ENCODE measurements around the gene NGDN. TPM values are rescaled to one million over a fixed set of nuclear protein-coding genes. Genes with fewer than 3 reads are reported as not detected.
"Not testable (repeated sequence)": the region's sequence is repeated elsewhere in the genome, so short reads cannot be mapped to it uniquely, and the experiment has no call there.

The NGDN gene, protein sequence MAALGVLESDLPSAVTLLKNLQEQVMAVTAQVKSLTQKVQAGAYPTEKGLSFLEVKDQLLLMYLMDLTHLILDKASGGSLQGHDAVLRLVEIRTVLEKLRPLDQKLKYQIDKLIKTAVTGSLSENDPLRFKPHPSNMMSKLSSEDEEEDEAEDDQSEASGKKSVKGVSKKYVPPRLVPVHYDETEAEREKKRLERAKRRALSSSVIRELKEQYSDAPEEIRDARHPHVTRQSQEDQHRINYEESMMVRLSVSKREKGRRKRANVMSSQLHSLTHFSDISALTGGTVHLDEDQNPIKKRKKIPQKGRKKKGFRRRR
- total RNA-seq = 10 to 100 TPM; 14.3 to 53.5 (median 38.9) TPM

DNA sequence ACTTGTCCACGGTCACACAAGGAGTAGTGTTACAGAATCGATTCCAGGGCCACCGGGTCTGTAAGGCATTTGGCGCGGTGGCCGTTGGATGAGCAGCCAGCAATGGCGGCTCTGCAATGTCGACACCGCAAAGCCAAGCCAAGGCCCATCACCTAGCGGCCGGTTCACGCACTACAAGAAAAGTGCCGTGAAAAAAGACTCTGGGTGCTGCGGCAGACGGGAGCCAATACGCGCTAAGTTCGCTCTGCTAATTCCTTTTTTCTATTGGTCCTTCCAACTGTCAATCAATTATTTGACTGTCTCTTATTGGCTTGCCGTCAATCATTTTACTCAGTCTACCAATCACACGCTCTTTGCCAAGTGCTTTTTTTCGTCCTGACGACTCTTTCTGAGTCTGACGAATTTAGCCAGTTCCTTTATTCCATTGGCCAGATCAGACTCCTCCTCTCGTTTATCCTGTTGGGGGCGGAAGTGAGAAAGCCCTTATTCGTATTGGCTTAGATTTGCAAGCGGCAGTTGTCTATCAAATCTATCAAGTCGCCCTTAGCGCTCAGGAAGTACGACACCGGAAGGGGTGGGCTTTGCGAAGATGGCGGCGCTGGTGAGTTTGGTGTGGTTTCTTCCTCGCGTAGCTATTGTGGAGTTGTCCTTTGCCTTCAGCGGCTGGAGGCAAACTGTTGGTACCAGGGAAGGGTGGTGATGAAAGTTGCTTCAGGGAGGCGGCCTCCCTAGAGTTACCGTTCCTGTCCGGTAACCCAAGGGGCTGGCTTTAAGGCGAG lies at the start of gene NGDN:
TSS of gene NGDN (plus strand) at position 577 of the 779 bp plus-strand sequence. CDS start at position 590, 13 bp downstream.
- intact Hi-C loops (cut with DNase I; ENCODE audit: low total_unique reads) = no loop called here
- TF ChIP-seq POLR2A (IDR thresholded peaks at IDR 0.05) = peak in 1 of 2 donors; percentile 58
- TF ChIP-seq, protein P1, sequence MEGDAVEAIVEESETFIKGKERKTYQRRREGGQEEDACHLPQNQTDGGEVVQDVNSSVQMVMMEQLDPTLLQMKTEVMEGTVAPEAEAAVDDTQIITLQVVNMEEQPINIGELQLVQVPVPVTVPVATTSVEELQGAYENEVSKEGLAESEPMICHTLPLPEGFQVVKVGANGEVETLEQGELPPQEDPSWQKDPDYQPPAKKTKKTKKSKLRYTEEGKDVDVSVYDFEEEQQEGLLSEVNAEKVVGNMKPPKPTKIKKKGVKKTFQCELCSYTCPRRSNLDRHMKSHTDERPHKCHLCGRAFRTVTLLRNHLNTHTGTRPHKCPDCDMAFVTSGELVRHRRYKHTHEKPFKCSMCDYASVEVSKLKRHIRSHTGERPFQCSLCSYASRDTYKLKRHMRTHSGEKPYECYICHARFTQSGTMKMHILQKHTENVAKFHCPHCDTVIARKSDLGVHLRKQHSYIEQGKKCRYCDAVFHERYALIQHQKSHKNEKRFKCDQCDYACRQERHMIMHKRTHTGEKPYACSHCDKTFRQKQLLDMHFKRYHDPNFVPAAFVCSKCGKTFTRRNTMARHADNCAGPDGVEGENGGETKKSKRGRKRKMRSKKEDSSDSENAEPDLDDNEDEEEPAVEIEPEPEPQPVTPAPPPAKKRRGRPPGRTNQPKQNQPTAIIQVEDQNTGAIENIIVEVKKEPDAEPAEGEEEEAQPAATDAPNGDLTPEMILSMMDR (IDR thresholded peaks at IDR 0.05) = peak; percentile 70 to 91 (median 82)
- Histone ChIP-seq H3K9me3 (no peaks in the 10 kb centered on the region), H3K27ac (peak within 1 kb of the TSS; percentile 75 to 88), H3K4me3 (peak within 1 kb of the TSS; percentile 77 to 93), H3K36me3 (no peaks in the 10 kb centered on the region), H3K4me1 (peaks cover 0 to 4% of the 10 kb centered on the region in 2 donors), H3K27me3 (no peaks in the 10 kb centered on the region)
- peak; percentile 96 to 97 for DNase-seq

DNA sequence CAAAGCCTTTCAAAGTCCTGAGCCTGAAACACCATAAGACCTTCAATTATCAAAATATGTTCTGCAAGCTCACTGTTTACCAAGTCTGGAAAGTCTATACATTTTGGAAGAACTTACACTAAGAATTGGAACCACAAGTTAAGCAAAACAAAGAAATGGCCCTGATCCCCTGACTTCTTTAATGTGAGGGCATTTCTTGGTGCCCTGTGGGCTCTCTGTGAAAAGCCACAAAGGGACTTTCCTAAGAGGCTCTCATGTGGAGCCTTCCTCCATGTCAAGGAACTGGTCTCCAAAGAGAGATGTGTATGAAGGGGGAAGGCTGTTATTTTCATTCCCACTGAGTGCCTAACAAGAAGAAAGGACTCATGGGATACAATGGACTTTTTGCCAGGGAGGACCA lies 47.9 kb upstream of the NGDN start:
- no peak overlapping the region for H3K4me3 ChIP-seq
- intact Hi-C loops (cut with DNase I; ENCODE audit: low total_unique reads) = no loop called here
- H3K27me3 ChIP-seq = no peaks in the 10 kb centered on the region
- H3K27ac ChIP-seq = no peak overlapping the region
- no peaks in the 10 kb centered on the region for H3K9me3 ChIP-seq
- no peaks in the 10 kb centered on the region for H3K4me1 ChIP-seq
- H3K36me3 ChIP-seq = no peaks in the 10 kb centered on the region
- DNase-seq = no peak
- TF ChIP-seq POLR2A (IDR thresholded peaks at IDR 0.05) = no peak
- TF ChIP-seq, protein P1 (IDR thresholded peaks at IDR 0.05) = no peak

DNA sequence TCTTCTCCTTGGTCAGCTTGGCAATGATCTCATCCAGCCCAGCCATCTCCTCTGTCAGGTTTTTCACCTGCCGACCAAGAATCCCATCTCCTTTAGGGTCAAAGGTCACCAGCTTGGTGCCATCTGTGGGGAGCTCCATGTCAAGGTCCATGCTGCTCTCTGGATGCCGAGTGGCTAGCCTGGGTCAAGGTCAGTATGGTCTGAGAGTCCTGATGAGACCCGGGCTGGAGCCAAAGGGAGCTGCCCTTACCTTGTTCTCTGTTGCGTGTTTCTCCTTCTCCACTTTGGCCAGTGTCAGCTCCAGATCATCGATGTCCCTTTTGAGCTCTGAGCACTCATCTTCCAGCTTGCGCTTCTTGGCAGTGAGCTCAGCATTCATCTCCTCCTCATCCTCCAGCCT lies 45.8 kb upstream of the NGDN start:
- intact Hi-C loops (cut with DNase I; ENCODE audit: low total_unique reads) = no loop called here

DNA sequence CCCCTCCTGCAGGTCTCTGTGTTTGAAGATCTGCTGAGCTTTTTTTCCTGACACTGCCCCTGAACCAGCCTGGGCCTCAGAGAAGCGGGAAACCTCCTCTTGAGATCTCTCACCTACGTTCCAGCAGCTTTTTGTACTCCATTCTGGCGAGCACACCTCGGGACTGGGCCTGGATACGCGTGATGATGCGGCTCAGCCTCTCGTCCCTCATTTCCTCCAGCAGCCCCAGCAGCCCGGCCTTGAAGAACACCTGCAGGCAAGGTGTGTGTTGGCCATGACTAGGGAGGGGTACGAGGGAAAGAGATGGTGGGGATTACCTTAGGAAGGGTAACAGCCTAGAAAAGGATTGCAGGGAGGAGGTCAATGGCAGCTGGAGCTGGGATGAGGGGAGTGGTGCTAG lies 44.3 kb upstream of the NGDN start:
- H3K4me3 ChIP-seq = no peak overlapping the region

More for the DNA sequence above, 45.8 kb upstream of the NGDN start:
- Histone ChIP-seq H3K4me3 (no peak overlapping the region), H3K9me3 (no peaks in the 10 kb centered on the region), H3K27me3 (no peaks in the 10 kb centered on the region), H3K27ac (no peak overlapping the region), H3K36me3 (no peaks in the 10 kb centered on the region), H3K4me1 (no peaks in the 10 kb centered on the region)
- no peak for TF ChIP-seq POLR2A (IDR thresholded peaks at IDR 0.05)
- TF ChIP-seq, protein P1 (IDR thresholded peaks at IDR 0.05) = no peak
- DNase-seq = no peak

DNA sequence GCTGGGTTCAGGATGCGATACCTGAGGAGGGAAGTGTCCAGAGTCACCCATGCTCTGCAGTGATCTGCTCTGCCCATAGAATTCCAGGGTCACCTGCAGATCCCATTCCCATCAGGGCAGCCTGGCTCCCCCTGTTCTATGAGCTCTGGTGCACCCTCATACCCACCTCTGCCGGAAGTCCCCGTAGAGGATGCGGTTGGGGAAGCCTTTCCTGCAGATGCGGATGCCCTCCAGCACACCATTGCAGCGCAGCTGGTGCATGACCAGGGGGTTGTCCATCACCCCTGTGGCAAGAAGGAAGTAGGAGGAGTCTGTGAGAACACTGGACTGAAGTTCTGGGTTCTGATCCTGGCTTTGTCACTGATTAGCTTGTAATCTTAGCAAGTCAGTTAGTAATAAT lies 43.7 kb upstream of the NGDN start:
- H3K27me3 ChIP-seq; DNase-seq; H3K9me3 ChIP-seq; H3K36me3 ChIP-seq; H3K4me3 ChIP-seq; intact Hi-C loops (cut with DNase I; ENCODE audit: low total_unique reads); H3K27ac ChIP-seq; H3K4me1 ChIP-seq: not testable (repeated sequence)

More for the DNA sequence above, 44.3 kb upstream of the NGDN start:
- Histone ChIP-seq H3K4me1 (no peaks in the 10 kb centered on the region), H3K9me3 (no peaks in the 10 kb centered on the region), H3K36me3 (no peaks in the 10 kb centered on the region), H3K27ac (no peak overlapping the region), H3K27me3 (no peaks in the 10 kb centered on the region)
- intact Hi-C loops (cut with DNase I; ENCODE audit: low total_unique reads) = no loop called here
- no peak for DNase-seq
- no peak for TF ChIP-seq POLR2A (IDR thresholded peaks at IDR 0.05)
- TF ChIP-seq, protein P1 (IDR thresholded peaks at IDR 0.05) = no peak
